SK-N-SH (cell line): ENCODE measurements around the gene TBCE. TPM values are rescaled to one million over a fixed set of nuclear protein-coding genes. Genes with fewer than 3 reads are reported as not detected.
"Not testable (repeated sequence)": the region's sequence is repeated elsewhere in the genome, so short reads cannot be mapped to it uniquely, and the experiment has no call there.

Source experiments
- CTCF ChIA-PET: fragments of 300-600, 350-600 bp; formaldehyde crosslinking; extraction: SDS; loops from one replicate; lab custom pipeline; 2021; lab: Yijun Ruan, JAX
- POLR2A ChIA-PET: fragments of 350-600 bp; sonication (Branson Sonifier 250); formaldehyde crosslinking; extraction: SDS; loops from one replicate; lab custom pipeline; 2020; ENCODE audit warnings: antibody characterized with exemption, inconsistent platforms; lab: Yijun Ruan, JAX
- DNase-seq: peaks from one replicate; pipeline ENCODE4 v3.0.0; 2012
- H2AFZ ChIP-seq: fragments of 200-600 bp; sonication (generic); 2 replicates; pipeline ENCODE4 v1.8.1; 2016; ENCODE audit warnings: antibody characterized with exemption, mild to moderate bottlenecking, low read depth
- H3F3A ChIP-seq: fragments of 200-600 bp; sonication (generic); replicated peaks from 2 replicates; pipeline ENCODE3; 2016; ENCODE audit warnings: antibody characterized with exemption, mild to moderate bottlenecking; ENCODE audit not compliant: insufficient read depth
- H3K27ac ChIP-seq, 2 experiments: fragments of 200-500 bp in 1 of 2; fragments of 200-600 bp in 1 of 2; sonication (Bioruptor generic) in 1 of 2; sonication (generic), shearing (Covaris generic) in 1 of 2; 2 replicates each; pipeline versions ENCODE4 v1.5.1 to v1.6.1; 2014 to 2016; ENCODE audit warnings: low read depth in 2 of 2, inconsistent platforms in 1 of 2, low read length in 1 of 2, mild to moderate bottlenecking in 1 of 2, mixed read lengths in 1 of 2
- H3K27me3 ChIP-seq: fragments of 200-600 bp; sonication (generic), shearing (Covaris generic); 2 replicates; pipeline ENCODE4 v1.6.1; 2016; ENCODE audit warnings: mixed run types; ENCODE audit not compliant: insufficient read depth
- H3K36me3 ChIP-seq, 2 experiments: fragments of 200-500 bp in 1 of 2; fragments of 200-600 bp in 1 of 2; sonication (Bioruptor generic) in 1 of 2; sonication (generic) in 1 of 2; replicated peaks in 1 of 2; 2 replicates each; pipeline versions ENCODE3 to v1.5.1; 2014 to 2016; ENCODE audit warnings: low read length in 1 of 2, mild to moderate bottlenecking in 1 of 2; ENCODE audit not compliant: insufficient read depth in 2 of 2, control insufficient read depth in 1 of 2
- H3K4me1 ChIP-seq, 2 experiments: fragments of 200-500 bp in 1 of 2; fragments of 200-600 bp in 1 of 2; sonication (Bioruptor generic) in 1 of 2; sonication (generic), shearing (Covaris generic) in 1 of 2; 2 replicates each; pipeline versions ENCODE4 v1.5.1 to v1.6.1; 2014 to 2016; ENCODE audit warnings: low read depth in 1 of 2, low read length in 1 of 2, mixed run types in 1 of 2; ENCODE audit not compliant: insufficient read depth in 2 of 2, control insufficient read depth in 1 of 2
- H3K4me2 ChIP-seq: fragments of 200-600 bp; sonication (generic), shearing (Covaris generic); 2 replicates; pipeline ENCODE4 v1.6.1; 2017; ENCODE audit warnings: mixed run types
- H3K4me3 ChIP-seq, 2 experiments: fragments of 200-500 bp in 1 of 2; fragments of 200-600 bp in 1 of 2; sonication (Bioruptor generic) in 1 of 2; sonication (generic), shearing (Covaris generic) in 1 of 2; 2 replicates each; pipeline versions ENCODE4 v1.5.1 to v1.8.1; 2014 to 2016; ENCODE audit warnings: low read depth in 2 of 2, inconsistent platforms in 1 of 2, low read length in 1 of 2, mild to moderate bottlenecking in 1 of 2, mixed read lengths in 1 of 2, moderate library complexity in 1 of 2
- H3K79me2 ChIP-seq: fragments of 200-600 bp; sonication (generic); 2 replicates; pipeline ENCODE4 v1.8.1; 2017; ENCODE audit warnings: mild to moderate bottlenecking; ENCODE audit not compliant: insufficient read depth
- H3K9ac ChIP-seq: fragments of 200-600 bp; sonication (generic); 2 replicates; pipeline ENCODE4 v1.6.1; 2017; ENCODE audit warnings: mixed run types
- H3K9me2 ChIP-seq: fragments of 200-600 bp; sonication (generic); 2 replicates; pipeline ENCODE4 v1.6.1; 2017; ENCODE audit warnings: mixed run types
- H3K9me3 ChIP-seq: fragments of 200-600 bp; sonication (generic); 2 replicates; pipeline ENCODE4 v1.6.1; 2017; ENCODE audit warnings: mixed run types, mild to moderate bottlenecking, moderate library complexity
- H4K20me1 ChIP-seq: fragments of 200-600 bp; sonication (generic); 2 replicates; pipeline ENCODE4 v1.6.1; 2017; ENCODE audit warnings: mild to moderate bottlenecking, mixed run types; ENCODE audit not compliant: insufficient read depth
- ELF1 ChIP-seq: IDR thresholded peaks from 2 replicates; pipeline ENCODE4 v1.4.0; 2012
- FOXM1 ChIP-seq: IDR thresholded peaks from 2 replicates; pipeline ENCODE4 v1.4.0; 2012; ENCODE audit warnings: low read depth, mild to moderate bottlenecking
- MEF2A ChIP-seq: IDR thresholded peaks from 2 replicates; pipeline ENCODE4 v1.4.0; 2012; ENCODE audit warnings: low read depth, borderline replicate concordance
- MXI1 ChIP-seq: IDR thresholded peaks from 2 replicates; pipeline ENCODE4 v1.6.1; 2012; ENCODE audit warnings: mild to moderate bottlenecking, low read depth, low read length, improper control_type of control experiment
- NFIC ChIP-seq: IDR thresholded peaks from 2 replicates; pipeline ENCODE4 v1.4.0; 2012; ENCODE audit warnings: borderline replicate concordance
- POLR2AphosphoS5 ChIP-seq: IDR thresholded peaks from 2 replicates; pipeline ENCODE4 v1.6.1; 2012; ENCODE audit warnings: low read depth, low read length
- RAD21 ChIP-seq: IDR thresholded peaks from 2 replicates; pipeline ENCODE4 v1.6.1; 2012; ENCODE audit warnings: mild to moderate bottlenecking, low read length
- RFX5 ChIP-seq: IDR thresholded peaks from 2 replicates; pipeline ENCODE4 v1.6.1; 2012; ENCODE audit warnings: mild to moderate bottlenecking, improper control_type of control experiment, low read length
- RXRA ChIP-seq: IDR thresholded peaks from 2 replicates; pipeline ENCODE4 v1.4.0; 2012; ENCODE audit warnings: low read depth, mild to moderate bottlenecking, borderline replicate concordance
- SIN3A ChIP-seq: IDR thresholded peaks from 2 replicates; pipeline ENCODE4 v1.6.1; 2012; ENCODE audit warnings: low read depth, mild to moderate bottlenecking, low read length, moderate library complexity, borderline replicate concordance
- SMC3 ChIP-seq: IDR thresholded peaks from 2 replicates; pipeline ENCODE4 v1.6.1; 2012; ENCODE audit warnings: low read depth, low read length, improper control_type of control experiment
- TAF1 ChIP-seq: IDR thresholded peaks from 2 replicates; pipeline ENCODE4 v1.6.1; 2012; ENCODE audit warnings: low read depth, mild to moderate bottlenecking, low read length, moderate library complexity, borderline replicate concordance
- TEAD4 ChIP-seq: IDR thresholded peaks from 2 replicates; pipeline ENCODE4 v1.4.0; 2012; ENCODE audit warnings: mild to moderate bottlenecking, borderline replicate concordance; ENCODE audit not compliant: insufficient read depth
- WGBS: methylation state at CpG from one replicate; pipeline ENCODE4 v1.1.6; 2017; ENCODE audit warnings: low lambda C conversion rate; 5-methylcytosine and 5-hydroxymethylcytosine counted together
- polyA plus RNA-seq, 3 experiments: library from polyadenylated mRNA; depleted of rRNA; stranded (reverse); fragments of >200 nt; gene quantifications; 2 replicates each; pipeline ENCODE4 v1.2.3, GENCODE V29; 2012
- TF ChIP-seq, protein P1 (sequence below): fragments of 200-600 bp; sonication (generic); IDR thresholded peaks from 2 replicates; pipeline ENCODE4 v1.6.1; 2017; ENCODE audit warnings: antibody characterized with exemption, mild to moderate bottlenecking, moderate library complexity
- TF ChIP-seq, protein P2 (sequence below): IDR thresholded peaks from 2 replicates; pipeline ENCODE4 v1.6.1; 2012; ENCODE audit warnings: mild to moderate bottlenecking, low read depth, low read length, moderate library complexity

Gene TBCE
- polyA plus RNA-seq, 1 of the 3 experiments (the other 2 are of a cell fraction) = 18.3 TPM

DNA sequence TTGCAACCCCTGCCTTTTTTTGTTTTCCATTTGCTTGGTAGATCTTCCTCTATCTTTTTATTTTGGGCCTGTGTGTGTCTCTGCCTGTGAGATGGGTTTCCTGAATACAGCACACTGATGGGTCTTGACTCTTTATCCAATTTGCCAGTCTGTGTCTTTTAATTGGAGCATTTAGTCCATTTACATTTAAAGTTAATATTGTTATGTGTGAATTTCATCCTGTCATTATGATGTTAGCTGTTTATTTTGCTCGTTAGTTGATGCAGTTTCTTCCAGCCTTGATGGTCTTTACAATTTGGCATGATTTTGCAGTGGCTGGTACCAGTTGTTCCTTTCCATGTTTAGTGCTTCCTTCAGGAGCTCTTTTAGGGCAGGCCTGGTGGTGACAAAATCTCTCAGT, 18.4 kb downstream of the TBCE start:
- H3K4me1 ChIP-seq, CTCF ChIA-PET, H4K20me1 ChIP-seq, H3F3A ChIP-seq, H2AFZ ChIP-seq, H3K9me2 ChIP-seq, H3K27ac ChIP-seq, H3K9ac ChIP-seq, DNase-seq, H3K36me3 ChIP-seq, POLR2A ChIA-PET, H3K9me3 ChIP-seq, H3K4me2 ChIP-seq, H3K27me3 ChIP-seq, H3K4me3 ChIP-seq: not testable (repeated sequence)
- WGBS = 91% methylated on average over 1 of the region's 1 CpG
- peaks cover 73% of the 10 kb centered on the region for H3K79me2 ChIP-seq

DNA sequence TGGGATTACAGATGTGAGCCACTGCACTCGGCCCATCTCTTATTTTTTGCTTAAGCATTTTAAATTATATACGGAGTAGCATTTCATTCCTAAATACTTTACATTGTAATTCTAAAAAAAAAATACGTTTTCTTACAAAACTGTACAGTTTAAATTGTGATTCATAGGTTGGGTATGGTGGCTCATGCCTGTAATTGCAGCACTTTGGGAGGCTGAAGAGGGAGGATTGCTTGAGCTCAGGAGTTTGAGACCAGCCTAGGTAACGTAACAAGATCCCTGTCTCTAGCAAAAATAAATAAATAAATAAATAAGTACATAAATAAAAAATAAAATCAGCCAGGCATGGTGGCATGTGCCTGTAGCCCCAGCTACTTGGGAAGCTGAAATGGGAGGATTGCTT, 24.6 kb downstream of the TBCE start:
- Histone ChIP-seq H3K79me2 (peaks cover 79% of the 10 kb centered on the region), H3K4me2 (no peak overlapping the region), H2AFZ (no peak overlapping the region), H3F3A (peaks cover 8% of the 10 kb centered on the region), H3K4me1 (no peaks in the 10 kb centered on the region), H3K9me2 (no peaks in the 10 kb centered on the region), H3K9me3 (no peaks in the 10 kb centered on the region), H3K27me3 (no peaks in the 10 kb centered on the region), H3K27ac (no peak overlapping the region), H3K36me3 (no peaks in the 10 kb centered on the region), H3K4me3 (no peak overlapping the region), H3K9ac (no peak overlapping the region), H4K20me1 (no peaks in the 10 kb centered on the region)
- WGBS = 74% methylated on average over 4 of the region's 4 CpGs
- ChIA-PET POLR2A (no interaction called here), CTCF (interaction anchor here (1.4 kb wide), 2 partner anchors 23 to 25 kb away, joined by 4 to 7 read pairs; no protein-coding TSS in a partner anchor)
- DNase-seq = no peak
- TF ChIP-seq ELF1 = no peak
- TF ChIP-seq, protein P1, sequence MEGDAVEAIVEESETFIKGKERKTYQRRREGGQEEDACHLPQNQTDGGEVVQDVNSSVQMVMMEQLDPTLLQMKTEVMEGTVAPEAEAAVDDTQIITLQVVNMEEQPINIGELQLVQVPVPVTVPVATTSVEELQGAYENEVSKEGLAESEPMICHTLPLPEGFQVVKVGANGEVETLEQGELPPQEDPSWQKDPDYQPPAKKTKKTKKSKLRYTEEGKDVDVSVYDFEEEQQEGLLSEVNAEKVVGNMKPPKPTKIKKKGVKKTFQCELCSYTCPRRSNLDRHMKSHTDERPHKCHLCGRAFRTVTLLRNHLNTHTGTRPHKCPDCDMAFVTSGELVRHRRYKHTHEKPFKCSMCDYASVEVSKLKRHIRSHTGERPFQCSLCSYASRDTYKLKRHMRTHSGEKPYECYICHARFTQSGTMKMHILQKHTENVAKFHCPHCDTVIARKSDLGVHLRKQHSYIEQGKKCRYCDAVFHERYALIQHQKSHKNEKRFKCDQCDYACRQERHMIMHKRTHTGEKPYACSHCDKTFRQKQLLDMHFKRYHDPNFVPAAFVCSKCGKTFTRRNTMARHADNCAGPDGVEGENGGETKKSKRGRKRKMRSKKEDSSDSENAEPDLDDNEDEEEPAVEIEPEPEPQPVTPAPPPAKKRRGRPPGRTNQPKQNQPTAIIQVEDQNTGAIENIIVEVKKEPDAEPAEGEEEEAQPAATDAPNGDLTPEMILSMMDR = no peak
- TF ChIP-seq RXRA = no peak
- TF ChIP-seq SMC3 = no peak
- TF ChIP-seq RFX5 = no peak
- no peak for TF ChIP-seq MXI1
- TF ChIP-seq TAF1 = no peak
- TF ChIP-seq MEF2A = no peak
- TF ChIP-seq POLR2AphosphoS5 = no peak
- no peak for TF ChIP-seq SIN3A
- no peak for TF ChIP-seq NFIC
- TF ChIP-seq, protein P2, sequence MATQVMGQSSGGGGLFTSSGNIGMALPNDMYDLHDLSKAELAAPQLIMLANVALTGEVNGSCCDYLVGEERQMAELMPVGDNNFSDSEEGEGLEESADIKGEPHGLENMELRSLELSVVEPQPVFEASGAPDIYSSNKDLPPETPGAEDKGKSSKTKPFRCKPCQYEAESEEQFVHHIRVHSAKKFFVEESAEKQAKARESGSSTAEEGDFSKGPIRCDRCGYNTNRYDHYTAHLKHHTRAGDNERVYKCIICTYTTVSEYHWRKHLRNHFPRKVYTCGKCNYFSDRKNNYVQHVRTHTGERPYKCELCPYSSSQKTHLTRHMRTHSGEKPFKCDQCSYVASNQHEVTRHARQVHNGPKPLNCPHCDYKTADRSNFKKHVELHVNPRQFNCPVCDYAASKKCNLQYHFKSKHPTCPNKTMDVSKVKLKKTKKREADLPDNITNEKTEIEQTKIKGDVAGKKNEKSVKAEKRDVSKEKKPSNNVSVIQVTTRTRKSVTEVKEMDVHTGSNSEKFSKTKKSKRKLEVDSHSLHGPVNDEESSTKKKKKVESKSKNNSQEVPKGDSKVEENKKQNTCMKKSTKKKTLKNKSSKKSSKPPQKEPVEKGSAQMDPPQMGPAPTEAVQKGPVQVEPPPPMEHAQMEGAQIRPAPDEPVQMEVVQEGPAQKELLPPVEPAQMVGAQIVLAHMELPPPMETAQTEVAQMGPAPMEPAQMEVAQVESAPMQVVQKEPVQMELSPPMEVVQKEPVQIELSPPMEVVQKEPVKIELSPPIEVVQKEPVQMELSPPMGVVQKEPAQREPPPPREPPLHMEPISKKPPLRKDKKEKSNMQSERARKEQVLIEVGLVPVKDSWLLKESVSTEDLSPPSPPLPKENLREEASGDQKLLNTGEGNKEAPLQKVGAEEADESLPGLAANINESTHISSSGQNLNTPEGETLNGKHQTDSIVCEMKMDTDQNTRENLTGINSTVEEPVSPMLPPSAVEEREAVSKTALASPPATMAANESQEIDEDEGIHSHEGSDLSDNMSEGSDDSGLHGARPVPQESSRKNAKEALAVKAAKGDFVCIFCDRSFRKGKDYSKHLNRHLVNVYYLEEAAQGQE = no peak
- no peak for TF ChIP-seq FOXM1
- no peak for TF ChIP-seq TEAD4
- TF ChIP-seq RAD21 = no peak
